Endothelial cell of umbilical vein (primary cell): ENCODE data around the gene PERM1. TPM values are rescaled to one million over a fixed set of nuclear protein-coding genes. Genes with fewer than 3 reads are reported as not detected.

Source experiments
- BruUV-seq: library from RNA; stranded (reverse); fragments of 400-500 nt; replicated peaks from 2 replicates; lab custom pipeline; 2021; lab: Mats Ljungman, UMichigan
- CTCF ChIA-PET: fragments of 300-600, 350-600 bp; sonication (Branson Sonifier 250); formaldehyde crosslinking; loops from one replicate; lab custom pipeline; 2021; ENCODE audit warnings: antibody characterized with exemption, inconsistent platforms; lab: Charles Lee
- POLR2A ChIA-PET: fragments of 300-600, 350-600 bp; sonication (Branson Sonifier 250); formaldehyde crosslinking; loops from one replicate; lab custom pipeline; 2021; ENCODE audit warnings: antibody characterized with exemption, inconsistent platforms; lab: Charles Lee
- DNase-seq: peaks from one replicate; pipeline ENCODE4 v3.0.0-alpha.2; 2011; ENCODE audit warnings: low read depth, low spot score
- FAIRE-seq: peaks from 2 replicates; lab custom pipeline; 2011; peaks lifted over from hg19 to GRCh38; lab: Jason Lieb, UNC
- H2AFZ ChIP-seq: 2 replicates; pipeline ENCODE4 v1.6.0; 2012; ENCODE audit warnings: low read depth, low read length, control low read depth, inconsistent platforms
- H3K27ac ChIP-seq: 2 replicates; pipeline ENCODE4 v1.5.1; 2011; ENCODE audit warnings: low read depth, mild to moderate bottlenecking, control low read depth, low read length, moderate library complexity; ENCODE audit not compliant: insufficient read depth
- H3K27me3 ChIP-seq, 2 experiments: 2 replicates each; pipeline versions ENCODE4 v1.6.0 to v1.6.1; 2011; ENCODE audit warnings: low read length in 2 of 2, mixed read lengths in 1 of 2; ENCODE audit not compliant: control insufficient read depth in 2 of 2, insufficient read depth in 2 of 2
- H3K36me3 ChIP-seq, 2 experiments: 2 replicates in 1 of 2; 3 replicates in 1 of 2; pipeline ENCODE4 v1.5.1; 2011; ENCODE audit warnings: low read length in 2 of 2, mild to moderate bottlenecking in 1 of 2, moderate library complexity in 1 of 2; ENCODE audit not compliant: control insufficient read depth in 2 of 2, insufficient read depth in 2 of 2; ENCODE audit errors: extremely low read depth in 1 of 2
- H3K4me1 ChIP-seq: 3 replicates; pipeline ENCODE4 v1.5.1; 2011; ENCODE audit warnings: mild to moderate bottlenecking, low read length; ENCODE audit not compliant: control insufficient read depth, insufficient read depth; ENCODE audit errors: extremely low read depth
- H3K4me2 ChIP-seq: 2 replicates; pipeline ENCODE4 v1.6.1; 2011; ENCODE audit warnings: low read length, control low read depth, mixed read lengths; ENCODE audit not compliant: insufficient read depth
- H3K4me3 ChIP-seq, 3 experiments: fragments of 200-600 bp in 1 of 3; sonication (generic), shearing (Covaris generic) in 1 of 3; replicated peaks in 1 of 3; 2 replicates each; pipeline ENCODE4 v1.5.1; 2011 to 2016; ENCODE audit warnings: control low read depth in 3 of 3, low read length in 3 of 3, mild to moderate bottlenecking in 2 of 3, inconsistent platforms in 1 of 3, low read depth in 1 of 3, moderate library complexity in 1 of 3; ENCODE audit not compliant: insufficient read depth in 1 of 3
- H3K79me2 ChIP-seq: 2 replicates; pipeline ENCODE4 v1.6.0; 2012; ENCODE audit warnings: low read length, inconsistent platforms; ENCODE audit not compliant: control insufficient read depth, insufficient read depth
- H3K9ac ChIP-seq: replicated peaks from 2 replicates; pipeline ENCODE3; 2011; ENCODE audit warnings: low read length, control low read depth; ENCODE audit not compliant: insufficient read depth; ENCODE audit errors: extremely low read depth
- H3K9me1 ChIP-seq: replicated peaks from 3 replicates; pipeline ENCODE4 v1.6.0; 2011; ENCODE audit warnings: mild to moderate bottlenecking, low read length; ENCODE audit not compliant: control insufficient read depth, insufficient read depth; ENCODE audit errors: extremely low read depth
- H3K9me3 ChIP-seq: replicated peaks from 2 replicates; pipeline ENCODE4 v1.5.1; 2012; ENCODE audit warnings: low read length, inconsistent platforms; ENCODE audit not compliant: control insufficient read depth, insufficient read depth
- H4K20me1 ChIP-seq: replicated peaks from 2 replicates; pipeline ENCODE3; 2011; ENCODE audit warnings: mild to moderate bottlenecking, low read length; ENCODE audit not compliant: control insufficient read depth, insufficient read depth; ENCODE audit errors: extremely low read depth
- CTCF ChIP-seq, 2 donors: IDR thresholded peaks; 1 replicate in 1 of 2; 2 replicates in 1 of 2; pipeline ENCODE4 v1.5.1; 2011; ENCODE audit warnings: low read length in 2 of 2, mild to moderate bottlenecking in 2 of 2, moderate library complexity in 2 of 2, control low read depth in 1 of 2, inconsistent platforms in 1 of 2, low read depth in 1 of 2; ENCODE audit not compliant: insufficient read depth in 1 of 2; ENCODE audit errors: extremely low read depth in 1 of 2
- EZH2 ChIP-seq: IDR thresholded peaks from 2 replicates; pipeline ENCODE4 v1.6.1; 2012; ENCODE audit warnings: borderline replicate concordance, low read depth, mild to moderate bottlenecking, moderate library complexity, low read length, inconsistent platforms; ENCODE audit not compliant: severe bottlenecking
- FOS ChIP-seq: IDR thresholded peaks from 2 replicates; pipeline ENCODE4 v1.6.1; 2011; ENCODE audit warnings: mild to moderate bottlenecking, low read length, moderate library complexity, borderline replicate concordance; ENCODE audit not compliant: insufficient read depth
- GATA2 ChIP-seq: IDR thresholded peaks from 2 replicates; pipeline ENCODE4 v1.7.0; 2011; ENCODE audit warnings: low read depth, mild to moderate bottlenecking, moderate library complexity, mixed read lengths, low read length; ENCODE audit not compliant: insufficient read length, insufficient read depth
- JUN ChIP-seq: IDR thresholded peaks from 2 replicates; pipeline ENCODE4 v1.6.1; 2011; ENCODE audit warnings: borderline replicate concordance, low read depth; ENCODE audit not compliant: insufficient read length, insufficient read depth
- MYC ChIP-seq: IDR thresholded peaks from one replicate; pipeline ENCODE4 v1.6.1; 2011; ENCODE audit warnings: mild to moderate bottlenecking, low read depth, low read length
- POLR2A ChIP-seq: IDR thresholded peaks from 2 replicates; pipeline ENCODE4 v1.6.1; 2012; ENCODE audit warnings: low read depth, mild to moderate bottlenecking, control low read depth, low read length
- POLR2AphosphoS5 ChIP-seq: IDR thresholded peaks from 2 replicates; pipeline ENCODE4 v1.6.1; 2012; ENCODE audit warnings: low read depth, mild to moderate bottlenecking, control low read depth, low read length, moderate library complexity; ENCODE audit not compliant: insufficient read depth
- dilution Hi-C: fragments of 300-500 bp; cut with MboI; formaldehyde crosslinking; loops from one replicate; pipeline ENCODE4 v1.15.0; 2019; ENCODE audit warnings: low sequenced_read_pairs; ENCODE audit not compliant: extremely low pct_ligation_motif_present
- intact Hi-C: fragments of 100-400 bp; cut with micrococcal nuclease; formaldehyde crosslinking; loops from one replicate; pipeline ENCODE4 v1.10.0; 2022
- polyA plus RNA-seq, 4 experiments: library from polyadenylated mRNA; depleted of rRNA in 3 of 4; stranded (reverse) in 3 of 4; unstranded in 1 of 4; fragments of >200 nt; gene quantifications; 2 replicates each; pipeline versions ENCODE4 v1.2.1 to v1.2.3, GENCODE V29; 2011 to 2012; ENCODE audit warnings: missing spikeins in 1 of 4
- total RNA-seq: library from RNA; stranded (reverse); gene quantifications from 2 replicates; pipeline ENCODE4 v1.2.3, GENCODE V29; 2021
- TF ChIP-seq, protein P1 (sequence below): IDR thresholded peaks from 2 replicates; pipeline ENCODE4 v1.6.1; 2011; ENCODE audit not compliant: insufficient read depth, insufficient read length

PERM1 gene
- total and polyA plus RNA-seq, 2 donors (not counting 3 experiments of a cell fraction or from before 2014, with no cell fraction given) = not detected

DNA sequence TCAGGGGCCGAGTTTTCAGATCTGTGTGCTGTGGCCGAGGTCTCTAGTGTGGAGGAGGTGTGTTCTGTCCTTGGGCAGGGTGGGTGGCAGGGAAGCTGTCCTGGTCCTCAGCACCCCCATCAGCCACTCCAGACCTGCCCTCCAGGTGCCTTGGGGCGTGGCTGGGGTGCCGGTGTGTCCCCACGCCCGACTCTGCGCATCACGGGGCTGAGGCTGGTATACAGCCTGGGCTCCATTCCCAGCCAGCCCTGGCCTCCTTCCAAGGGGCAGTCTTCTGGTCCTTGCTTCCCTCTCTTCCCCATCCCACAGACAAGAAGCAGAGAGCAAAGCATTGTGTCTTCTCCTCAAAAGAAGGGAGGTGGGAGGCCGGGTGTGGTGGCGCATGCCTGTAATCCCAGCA lies 54.1 kb downstream of the PERM1 start:
- dilution Hi-C loops = no loop called here
- intact Hi-C loops = no loop called here

GRCh38 chr1:927234-927633 lies 54.7 kb downstream of the PERM1 start:
- no peak overlapping the region for H3K4me2 ChIP-seq
- H3K9ac ChIP-seq = no peak overlapping the region
- intact Hi-C loops (no loop called here), dilution Hi-C loops (no loop called here)
- TF ChIP-seq EZH2 (no peak), POLR2A (no peak), POLR2AphosphoS5 (no peak), JUN (no peak), GATA2 (no peak), CTCF (IDR thresholded peaks at IDR 0.05; ENCODE audit: extremely low read depth in 1 of 2, insufficient read depth in 1 of 2, low read depth in 1 of 2, low read length in 2 of 2) (no peak), FOS (no peak), MYC (no peak)
- TF ChIP-seq, protein P1, sequence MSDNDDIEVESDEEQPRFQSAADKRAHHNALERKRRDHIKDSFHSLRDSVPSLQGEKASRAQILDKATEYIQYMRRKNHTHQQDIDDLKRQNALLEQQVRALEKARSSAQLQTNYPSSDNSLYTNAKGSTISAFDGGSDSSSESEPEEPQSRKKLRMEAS = no peak
- ChIA-PET CTCF (no interaction called here), POLR2A (no interaction called here)
- H2AFZ ChIP-seq = no peak overlapping the region
- no peaks in the 10 kb centered on the region for H4K20me1 ChIP-seq
- H3K9me3 ChIP-seq = no peaks in the 10 kb centered on the region
- H3K36me3 ChIP-seq = no peaks in the 10 kb centered on the region
- no peak overlapping the region for H3K27ac ChIP-seq
- no peak for FAIRE-seq
- BruUV-seq = no TSS peak
- no peak overlapping the region for H3K4me3 ChIP-seq
- H3K9me1 ChIP-seq = no peaks in the 10 kb centered on the region
- H3K27me3 ChIP-seq = peaks cover 17 to 27% of the 10 kb centered on the region in 2 experiments
- no peaks in the 10 kb centered on the region for H3K79me2 ChIP-seq
- DNase-seq = no peak
- H3K4me1 ChIP-seq = no peaks in the 10 kb centered on the region

More for the DNA sequence above, 54.1 kb downstream of the PERM1 start:
- BruUV-seq = no TSS peak
- Histone ChIP-seq H4K20me1 (no peaks in the 10 kb centered on the region), H3K27me3 (peaks cover 17 to 27% of the 10 kb centered on the region in 2 experiments), H3K36me3 (no peaks in the 10 kb centered on the region), H3K4me3 (no peak overlapping the region), H3K9ac (no peak overlapping the region), H3K4me1 (no peaks in the 10 kb centered on the region), H2AFZ (no peak overlapping the region), H3K79me2 (no peaks in the 10 kb centered on the region), H3K9me1 (no peaks in the 10 kb centered on the region), H3K4me2 (no peak overlapping the region), H3K9me3 (no peaks in the 10 kb centered on the region), H3K27ac (no peak overlapping the region)
- no peak for DNase-seq
- TF ChIP-seq FOS (no peak), POLR2AphosphoS5 (no peak), MYC (no peak)
- TF ChIP-seq, protein P1 = no peak
- POLR2A ChIA-PET = no interaction called here
- no peak for FAIRE-seq
- CTCF ChIA-PET = interaction anchor here (1.4 to 2.9 kb wide), 2 partner anchors 11 to 58 kb away, joined by 3 to 13 read pairs; no protein-coding TSS in a partner anchor
